DOHH2 (cell line): ENCODE results near the gene COX10.

ENCODE experiments used
- EZH2phosphoT487 ChIP-seq: fragments of 200-600 bp; sonication (generic); IDR thresholded peaks from 2 replicates; pipeline ENCODE4 v1.6.1; 2017; ENCODE audit warnings: borderline replicate concordance, mild to moderate bottlenecking, antibody characterized with exemption, low read length, moderate library complexity, mixed read lengths
- TF ChIP-seq, protein P1 (sequence below): fragments of 200-600 bp; sonication (generic); IDR thresholded peaks from one replicate; pipeline ENCODE4 v1.5.1; 2014; ENCODE audit warnings: antibody characterized with exemption, mild to moderate bottlenecking, low read depth, low read length; ENCODE audit not compliant: poor library complexity, severe bottlenecking

DNA sequence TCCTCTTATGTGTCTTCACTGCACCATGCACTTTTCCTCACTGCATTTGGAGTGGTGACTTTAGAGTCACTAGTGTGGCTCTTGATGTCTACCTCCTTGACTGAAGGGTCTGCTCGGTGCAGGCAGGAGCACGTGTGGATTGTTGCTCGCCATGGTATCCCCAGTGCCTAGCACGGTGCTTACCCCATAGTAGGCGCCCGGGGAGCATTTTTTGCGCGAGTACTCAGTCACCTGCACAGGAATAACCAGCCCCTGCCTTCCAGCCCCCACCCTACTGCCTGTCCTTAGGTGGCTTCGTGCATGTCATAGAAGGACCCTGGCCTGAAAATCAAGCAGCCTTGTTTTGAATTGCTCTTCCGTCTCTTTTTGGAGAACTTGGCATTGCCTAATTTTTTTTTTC lies 136.1 kb downstream of the COX10 start:
- TF ChIP-seq, protein P1, sequence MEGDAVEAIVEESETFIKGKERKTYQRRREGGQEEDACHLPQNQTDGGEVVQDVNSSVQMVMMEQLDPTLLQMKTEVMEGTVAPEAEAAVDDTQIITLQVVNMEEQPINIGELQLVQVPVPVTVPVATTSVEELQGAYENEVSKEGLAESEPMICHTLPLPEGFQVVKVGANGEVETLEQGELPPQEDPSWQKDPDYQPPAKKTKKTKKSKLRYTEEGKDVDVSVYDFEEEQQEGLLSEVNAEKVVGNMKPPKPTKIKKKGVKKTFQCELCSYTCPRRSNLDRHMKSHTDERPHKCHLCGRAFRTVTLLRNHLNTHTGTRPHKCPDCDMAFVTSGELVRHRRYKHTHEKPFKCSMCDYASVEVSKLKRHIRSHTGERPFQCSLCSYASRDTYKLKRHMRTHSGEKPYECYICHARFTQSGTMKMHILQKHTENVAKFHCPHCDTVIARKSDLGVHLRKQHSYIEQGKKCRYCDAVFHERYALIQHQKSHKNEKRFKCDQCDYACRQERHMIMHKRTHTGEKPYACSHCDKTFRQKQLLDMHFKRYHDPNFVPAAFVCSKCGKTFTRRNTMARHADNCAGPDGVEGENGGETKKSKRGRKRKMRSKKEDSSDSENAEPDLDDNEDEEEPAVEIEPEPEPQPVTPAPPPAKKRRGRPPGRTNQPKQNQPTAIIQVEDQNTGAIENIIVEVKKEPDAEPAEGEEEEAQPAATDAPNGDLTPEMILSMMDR = no peak
- TF ChIP-seq EZH2phosphoT487 = no peak
